Immature natural killer cell (primary cell): ENCODE data around the gene CD74. TPM values are rescaled to one million over a fixed set of nuclear protein-coding genes. Genes with fewer than 3 reads are reported as not detected.

Experiments used
- DNase-seq, 3 donors: peaks; one replicate each; pipeline ENCODE4 v3.0.0; 2022; ENCODE audit warnings: mixed read lengths in 1 of 3
- H3K27ac Mint-ChIP-seq, 6 donors: one replicate each; pipeline ENCODE4 v1.8.0; 2020; ENCODE audit warnings: mixed read lengths in 6 of 6, mild to moderate bottlenecking in 5 of 6, inconsistent platforms in 4 of 6, moderate library complexity in 3 of 6
- H3K27me3 Mint-ChIP-seq, 3 donors: one replicate each; pipeline ENCODE4 v1.8.0; 2020 to 2021; ENCODE audit warnings: low read depth in 3 of 3, mild to moderate bottlenecking in 3 of 3, mixed read lengths in 3 of 3, moderate library complexity in 3 of 3, inconsistent platforms in 1 of 3
- H3K36me3 Mint-ChIP-seq, 3 donors: one replicate each; pipeline ENCODE4 v1.8.0; 2020; ENCODE audit warnings: mixed read lengths in 3 of 3, inconsistent platforms in 2 of 3, mild to moderate bottlenecking in 2 of 3
- H3K4me1 Mint-ChIP-seq, 2 donors: one replicate each; pipeline ENCODE4 v1.8.0; 2020; ENCODE audit warnings: inconsistent platforms in 2 of 2, mild to moderate bottlenecking in 2 of 2, mixed read lengths in 2 of 2, moderate library complexity in 1 of 2
- H3K4me3 Mint-ChIP-seq, 5 donors: one replicate each; pipeline ENCODE4 v1.8.0; 2020; ENCODE audit warnings: mild to moderate bottlenecking in 5 of 5, mixed read lengths in 5 of 5, inconsistent platforms in 3 of 5, moderate library complexity in 3 of 5
- H3K9me3 Mint-ChIP-seq, 6 donors: one replicate each; pipeline ENCODE4 v1.8.0; 2020; ENCODE audit warnings: mild to moderate bottlenecking in 6 of 6, mixed read lengths in 6 of 6, inconsistent platforms in 4 of 6, moderate library complexity in 3 of 6
- polyA plus RNA-seq, 3 donors: library from polyadenylated mRNA; unstranded; fragments of 300-500 nt; fragmentation: Illumina TruSeq; gene quantifications; one replicate each; pipeline ENCODE4 v1.2.3, GENCODE V29; 2021

CD74 gene
- polyA plus RNA-seq, 3 donors from 2014 or later, result 982 to 1,268 (median 1,061) TPM

DNA sequence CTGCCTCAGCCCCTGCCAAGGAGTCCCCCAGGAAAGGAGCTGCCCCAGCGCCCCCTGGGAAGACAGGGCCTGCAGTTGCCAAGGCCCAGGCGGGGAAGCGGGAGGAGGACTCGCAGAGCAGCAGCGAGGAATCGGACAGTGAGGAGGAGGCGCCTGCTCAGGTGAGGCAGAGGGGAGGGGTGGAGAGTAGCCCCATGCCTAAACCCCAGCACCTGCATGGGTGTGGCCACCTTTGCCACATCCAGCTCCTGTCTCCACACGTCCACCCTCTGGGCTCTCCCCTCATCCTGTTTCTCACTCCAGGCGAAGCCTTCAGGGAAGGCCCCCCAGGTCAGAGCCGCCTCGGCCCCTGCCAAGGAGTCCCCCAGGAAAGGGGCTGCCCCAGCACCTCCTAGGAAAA is 38.1 kb downstream of the CD74 start:
- H3K4me3 Mint-ChIP-seq, result no peak overlapping the region

GRCh38 chr5:150372639-150373038 is 40.1 kb downstream of the CD74 start:
- peaks cover 17 to 51% (median 21%) of the 10 kb centered on the region in 3 donors for H3K36me3 Mint-ChIP-seq
- H3K9me3 Mint-ChIP-seq, result no peaks in the 10 kb centered on the region
- H3K27me3 Mint-ChIP-seq, result peaks cover 3 to 4% (median 3%) of the 10 kb centered on the region in 3 donors
- no peak overlapping the region for H3K4me3 Mint-ChIP-seq
- H3K27ac Mint-ChIP-seq, result peak overlapping the region in 3 of 6 donors; percentile 30 to 46 (median 32)
- DNase-seq, result no peak
- peaks cover 16 to 18% of the 10 kb centered on the region in 2 donors for H3K4me1 Mint-ChIP-seq

More for the DNA sequence above, 38.1 kb downstream of the CD74 start:
- peaks cover 30 to 63% (median 30%) of the 10 kb centered on the region in 3 donors for H3K36me3 Mint-ChIP-seq
- H3K9me3 Mint-ChIP-seq, result no peaks in the 10 kb centered on the region
- no peak overlapping the region for H3K27ac Mint-ChIP-seq
- no peak for DNase-seq
- H3K4me1 Mint-ChIP-seq, result peaks cover 27 to 29% of the 10 kb centered on the region in 2 donors
- H3K27me3 Mint-ChIP-seq, result peaks cover 3 to 4% (median 3%) of the 10 kb centered on the region in 3 donors

DNA sequence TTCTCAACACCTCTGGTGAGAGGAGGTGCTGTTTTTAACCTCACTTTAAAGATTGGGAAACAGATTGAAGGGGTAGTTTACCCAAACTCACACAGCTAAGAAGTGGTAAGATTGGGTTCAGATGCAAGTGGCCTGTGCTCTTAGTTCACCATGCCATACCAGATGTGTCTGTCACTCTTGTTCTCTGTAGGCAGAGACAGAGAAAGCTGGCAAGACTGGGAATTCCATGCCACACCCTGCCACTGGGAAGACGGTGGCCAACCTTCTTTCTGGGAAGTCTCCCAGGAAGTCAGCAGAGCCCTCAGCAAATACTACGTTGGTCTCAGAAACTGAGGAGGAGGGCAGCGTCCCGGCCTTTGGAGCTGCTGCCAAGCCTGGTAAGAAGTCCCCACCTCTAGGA is 44.2 kb downstream of the CD74 start:
- no peak for DNase-seq
- peaks cover 12 to 49% (median 24%) of the 10 kb centered on the region in 3 donors for H3K36me3 Mint-ChIP-seq
- H3K9me3 Mint-ChIP-seq, result no peaks in the 10 kb centered on the region
- H3K4me3 Mint-ChIP-seq, result no peak overlapping the region
- H3K4me1 Mint-ChIP-seq, result no peaks in the 10 kb centered on the region
- no peak overlapping the region for H3K27ac Mint-ChIP-seq
- H3K27me3 Mint-ChIP-seq, result peaks cover 0 to 3% (median 2%) of the 10 kb centered on the region in 3 donors

DNA sequence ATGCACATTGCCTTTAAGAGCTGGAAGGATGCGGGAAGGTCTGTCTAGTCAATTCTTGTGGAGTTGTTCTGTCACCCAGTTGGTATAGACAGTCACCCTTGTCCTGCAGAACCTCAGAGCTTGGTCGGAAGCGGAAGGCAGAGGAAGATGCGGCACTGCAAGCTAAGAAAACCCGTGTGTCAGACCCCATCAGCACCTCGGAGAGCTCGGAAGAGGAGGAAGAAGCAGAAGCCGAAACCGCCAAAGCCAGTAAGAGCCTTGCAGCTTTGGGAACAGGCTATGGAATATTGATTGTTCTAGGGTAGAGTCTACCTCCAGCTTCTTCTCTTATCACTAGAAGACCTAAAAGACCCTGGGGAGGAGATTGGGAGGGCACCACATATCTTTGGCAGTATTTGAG is 48.7 kb downstream of the CD74 start:
- Mint-ChIP-seq H3K36me3 (peaks cover 17 to 33% (median 22%) of the 10 kb centered on the region in 3 donors), H3K4me1 (peaks cover 7 to 24% of the 10 kb centered on the region in 2 donors), H3K9me3 (no peaks in the 10 kb centered on the region), H3K27me3 (no peaks in the 10 kb centered on the region), H3K27ac (no peak overlapping the region), H3K4me3 (no peak overlapping the region)
- no peak for DNase-seq

- H3K4me1 Mint-ChIP-seq, result peaks cover 14 to 31% of the 10 kb centered on the region in 2 donors
- no peak overlapping the region for H3K4me3 Mint-ChIP-seq
- H3K27me3 Mint-ChIP-seq, result no peaks in the 10 kb centered on the region
- DNase-seq, result no peak
- H3K36me3 Mint-ChIP-seq, result peaks cover 17 to 32% (median 22%) of the 10 kb centered on the region in 3 donors
- no peaks in the 10 kb centered on the region for H3K9me3 Mint-ChIP-seq
- peak overlapping the region in 2 of 6 donors; percentile 47 to 53 for H3K27ac Mint-ChIP-seq
These were observed 49.5 kb downstream of the CD74 start for GRCh38 chr5:150363185-150363584.

GRCh38 chr5:150361301-150361700 is 51.4 kb downstream of the CD74 start:
- H3K27me3 Mint-ChIP-seq, result peaks cover 0 to 6% (median 0%) of the 10 kb centered on the region in 3 donors
- H3K4me3 Mint-ChIP-seq, result no peak overlapping the region
- no peak for DNase-seq
- H3K36me3 Mint-ChIP-seq, result peaks cover 15 to 26% (median 21%) of the 10 kb centered on the region in 3 donors
- peak overlapping the region in 1 of 6 donors; percentile 20 for H3K27ac Mint-ChIP-seq
- H3K4me1 Mint-ChIP-seq, result peaks cover 28 to 43% of the 10 kb centered on the region in 2 donors
- no peaks in the 10 kb centered on the region for H3K9me3 Mint-ChIP-seq

GRCh38 chr5:150358261-150359095 is 54.2 kb downstream of the CD74 start:
- Mint-ChIP-seq H3K27ac (peak overlapping the region; percentile 49 to 80 (median 72)), H3K36me3 (peaks cover 12% of the 10 kb centered on the region in 3 donors), H3K27me3 (peaks cover 0 to 8% (median 2%) of the 10 kb centered on the region in 3 donors), H3K9me3 (peaks cover 0 to 1% (median 0%) of the 10 kb centered on the region in 6 donors), H3K4me1 (peaks cover 29 to 43% of the 10 kb centered on the region in 2 donors), H3K4me3 (peak overlapping the region; percentile 86 to 95 (median 88))
- DNase-seq, result no peak

GRCh38 chr5:150357326-150358260 is 55.1 kb downstream of the CD74 start, which contains the start of gene TCOF1:
TSS of gene TCOF1 (plus strand) at chr5:150357697. CDS start at chr5:150357747, 50 bp downstream.
- peaks cover 0 to 11% (median 2%) of the 10 kb centered on the region in 3 donors for H3K27me3 Mint-ChIP-seq
- H3K27ac Mint-ChIP-seq, result peak within 1 kb of the TSS; percentile 77 to 95 (median 92)
- peaks cover 29 to 43% of the 10 kb centered on the region in 2 donors for H3K4me1 Mint-ChIP-seq
- H3K36me3 Mint-ChIP-seq, result peaks cover 9 to 12% (median 10%) of the 10 kb centered on the region in 3 donors
- peaks cover 0 to 1% (median 0%) of the 10 kb centered on the region in 6 donors for H3K9me3 Mint-ChIP-seq
- peak within 1 kb of the TSS; percentile 86 to 95 (median 88) for H3K4me3 Mint-ChIP-seq
- peak; percentile 96 to 97 (median 96) for DNase-seq

GRCh38 chr5:150356575-150357294 is 56.0 kb downstream of the CD74 start:
- Mint-ChIP-seq H3K4me1 (peaks cover 29 to 38% of the 10 kb centered on the region in 2 donors), H3K27ac (peak overlapping the region; percentile 77 to 95 (median 92)), H3K27me3 (peaks cover 0 to 11% (median 2%) of the 10 kb centered on the region in 3 donors), H3K36me3 (peaks cover 4 to 5% (median 4%) of the 10 kb centered on the region in 3 donors), H3K4me3 (peak overlapping the region; percentile 86 to 95 (median 88)), H3K9me3 (peaks cover 0 to 1% (median 0%) of the 10 kb centered on the region in 6 donors)
- no peak for DNase-seq

DNA sequence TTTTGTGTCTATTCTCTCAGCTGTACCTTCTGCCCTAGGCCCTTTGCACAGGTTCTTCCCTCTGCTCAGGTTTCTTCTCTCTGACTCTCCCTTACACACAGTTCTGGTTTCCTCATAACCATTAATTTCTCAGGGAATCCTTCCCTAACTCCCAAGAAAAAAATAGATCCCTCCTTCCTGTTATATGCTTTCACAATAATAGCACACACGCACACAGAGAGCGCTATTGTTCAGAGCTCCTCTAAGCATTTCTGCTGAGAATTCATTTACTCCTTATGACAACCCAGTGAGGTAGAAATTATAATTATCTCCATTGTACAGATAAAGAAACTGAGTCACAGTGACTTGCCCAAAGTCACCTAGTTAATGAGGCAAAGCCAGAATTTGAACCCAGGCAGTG is 56.9 kb downstream of the CD74 start:
- Mint-ChIP-seq H3K9me3 (peaks cover 0 to 1% (median 0%) of the 10 kb centered on the region in 6 donors), H3K27me3 (peaks cover 0 to 11% (median 2%) of the 10 kb centered on the region in 3 donors), H3K4me1 (peaks cover 32 to 39% of the 10 kb centered on the region in 2 donors), H3K27ac (no peak overlapping the region), H3K4me3 (peak overlapping the region in 1 of 5 donors; percentile 9), H3K36me3 (no peaks in the 10 kb centered on the region)
- DNase-seq, result no peak

GRCh38 chr5:150353032-150353675 is 59.6 kb downstream of the CD74 start:
- H3K36me3 Mint-ChIP-seq, result no peaks in the 10 kb centered on the region
- peaks cover 0 to 11% (median 2%) of the 10 kb centered on the region in 3 donors for H3K27me3 Mint-ChIP-seq
- no peak overlapping the region for H3K4me3 Mint-ChIP-seq
- no peak overlapping the region for H3K27ac Mint-ChIP-seq
- no peak for DNase-seq
- peaks cover 0 to 3% (median 0%) of the 10 kb centered on the region in 6 donors for H3K9me3 Mint-ChIP-seq
- peaks cover 22 to 23% of the 10 kb centered on the region in 2 donors for H3K4me1 Mint-ChIP-seq

GRCh38 chr5:150352244-150353031 is 60.3 kb downstream of the CD74 start:
- H3K4me3 Mint-ChIP-seq, result no peak overlapping the region
- H3K27me3 Mint-ChIP-seq, result peaks cover 0 to 11% (median 2%) of the 10 kb centered on the region in 3 donors
- peaks cover 19 to 20% of the 10 kb centered on the region in 2 donors for H3K4me1 Mint-ChIP-seq
- no peak overlapping the region for H3K27ac Mint-ChIP-seq
- no peak for DNase-seq
- no peaks in the 10 kb centered on the region for H3K36me3 Mint-ChIP-seq
- peaks cover 0 to 3% (median 0%) of the 10 kb centered on the region in 6 donors for H3K9me3 Mint-ChIP-seq
